GM12801 (cell line): Measurements from ENCODE around the gene PIK3C2B.

Experiments used
- TF ChIP-seq, protein P1 (sequence below): IDR thresholded peaks from one replicate; pipeline ENCODE4 v1.5.1; 2011; ENCODE audit warnings: control low read depth; ENCODE audit not compliant: insufficient read length; ENCODE audit errors: extremely low read depth

Gene PIK3C2B

DNA sequence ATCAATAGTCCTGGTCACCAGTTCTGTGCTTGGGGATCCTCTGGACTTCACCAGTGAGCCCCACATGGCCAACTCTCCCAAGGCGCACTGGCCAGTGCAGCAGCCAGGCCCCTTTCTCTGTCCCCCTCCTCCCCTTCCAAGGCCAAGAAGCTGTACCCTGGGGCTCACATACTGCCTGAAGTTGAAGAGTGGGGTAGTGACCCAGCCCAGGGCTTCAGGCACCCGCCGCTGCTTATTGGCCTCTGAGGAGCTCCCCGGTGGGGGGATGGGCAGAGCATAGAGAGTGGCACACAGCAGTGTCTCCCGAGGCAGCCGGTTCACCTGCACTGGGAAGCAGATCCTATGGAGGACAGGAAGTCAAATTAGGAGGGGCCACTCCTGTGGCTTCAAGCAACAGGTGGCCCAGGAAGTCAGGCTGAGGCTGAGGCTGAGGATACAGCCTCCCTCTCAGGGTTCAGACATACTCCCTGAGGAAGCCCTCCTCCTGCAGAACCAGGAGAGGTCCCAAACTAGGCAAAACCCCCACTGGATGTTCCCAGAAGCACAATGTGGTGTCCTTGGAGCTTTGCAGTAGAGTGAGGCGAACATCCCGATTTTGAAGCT, 44.8 kb downstream of the PIK3C2B start:
- TF ChIP-seq, protein P1, sequence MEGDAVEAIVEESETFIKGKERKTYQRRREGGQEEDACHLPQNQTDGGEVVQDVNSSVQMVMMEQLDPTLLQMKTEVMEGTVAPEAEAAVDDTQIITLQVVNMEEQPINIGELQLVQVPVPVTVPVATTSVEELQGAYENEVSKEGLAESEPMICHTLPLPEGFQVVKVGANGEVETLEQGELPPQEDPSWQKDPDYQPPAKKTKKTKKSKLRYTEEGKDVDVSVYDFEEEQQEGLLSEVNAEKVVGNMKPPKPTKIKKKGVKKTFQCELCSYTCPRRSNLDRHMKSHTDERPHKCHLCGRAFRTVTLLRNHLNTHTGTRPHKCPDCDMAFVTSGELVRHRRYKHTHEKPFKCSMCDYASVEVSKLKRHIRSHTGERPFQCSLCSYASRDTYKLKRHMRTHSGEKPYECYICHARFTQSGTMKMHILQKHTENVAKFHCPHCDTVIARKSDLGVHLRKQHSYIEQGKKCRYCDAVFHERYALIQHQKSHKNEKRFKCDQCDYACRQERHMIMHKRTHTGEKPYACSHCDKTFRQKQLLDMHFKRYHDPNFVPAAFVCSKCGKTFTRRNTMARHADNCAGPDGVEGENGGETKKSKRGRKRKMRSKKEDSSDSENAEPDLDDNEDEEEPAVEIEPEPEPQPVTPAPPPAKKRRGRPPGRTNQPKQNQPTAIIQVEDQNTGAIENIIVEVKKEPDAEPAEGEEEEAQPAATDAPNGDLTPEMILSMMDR: no peak

DNA sequence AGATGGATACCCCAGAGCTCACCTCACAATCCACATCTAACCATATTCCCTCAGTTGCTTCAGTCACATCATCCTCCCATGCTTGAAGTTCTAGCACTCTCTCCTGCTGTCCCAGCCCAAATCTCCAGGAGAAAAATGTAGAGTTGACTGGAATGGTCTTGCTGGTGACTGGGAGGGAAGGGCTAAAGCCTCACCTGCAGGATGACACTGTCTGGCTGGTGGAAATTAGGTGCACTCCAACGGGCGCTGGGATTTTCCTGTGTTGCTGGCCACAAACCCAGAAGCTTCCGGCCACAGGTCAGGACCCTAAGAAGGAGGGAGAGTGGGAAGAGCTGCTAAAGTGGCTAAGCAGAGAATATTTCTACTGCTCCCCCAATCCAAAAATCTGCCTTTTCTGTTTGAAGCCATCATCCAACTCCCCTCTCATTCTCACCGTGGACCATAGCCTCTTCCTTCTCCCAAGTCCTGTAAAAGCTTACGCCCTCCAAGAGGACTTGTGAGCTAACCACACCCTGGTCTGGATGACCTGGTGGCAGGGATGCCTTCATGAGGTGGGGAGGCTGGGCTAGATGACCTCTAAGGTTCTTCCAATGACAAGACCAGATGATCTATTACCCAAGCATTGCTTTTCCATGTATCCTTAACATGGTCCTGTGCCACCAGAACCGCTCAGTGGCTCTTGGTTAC, 45.5 kb downstream of the PIK3C2B start:
- TF ChIP-seq, protein P1: no peak

DNA sequence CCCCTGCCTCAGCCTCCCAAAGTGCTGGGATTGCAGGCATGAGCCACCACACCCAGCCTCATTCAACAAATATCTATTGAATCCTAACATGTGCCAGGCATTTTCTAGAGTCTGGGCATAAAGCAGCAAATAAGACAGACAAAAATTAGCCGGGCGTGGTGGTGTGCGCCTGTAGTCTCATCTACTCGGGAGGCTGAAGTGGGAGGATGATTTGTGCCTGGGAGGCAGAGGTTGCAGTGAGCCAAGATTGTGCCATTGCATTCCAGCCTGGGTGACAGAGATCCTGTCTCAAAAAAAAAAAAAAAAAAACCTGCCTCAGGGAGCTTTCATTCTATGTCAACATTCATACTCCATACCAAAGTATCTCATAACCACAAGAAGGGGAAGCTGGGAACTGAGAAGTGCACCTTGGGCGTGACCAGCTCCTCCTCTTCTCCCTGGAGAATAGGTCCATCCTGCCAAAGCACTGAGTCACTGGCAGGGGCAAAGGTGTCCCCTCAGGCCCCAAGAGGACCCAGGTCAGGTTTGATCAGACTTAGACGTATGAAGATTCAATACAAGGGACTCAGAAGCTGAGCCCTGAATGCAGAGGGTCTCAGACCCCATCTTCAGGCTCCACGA, 46.2 kb downstream of the PIK3C2B start:
- TF ChIP-seq, protein P1: no peak

DNA sequence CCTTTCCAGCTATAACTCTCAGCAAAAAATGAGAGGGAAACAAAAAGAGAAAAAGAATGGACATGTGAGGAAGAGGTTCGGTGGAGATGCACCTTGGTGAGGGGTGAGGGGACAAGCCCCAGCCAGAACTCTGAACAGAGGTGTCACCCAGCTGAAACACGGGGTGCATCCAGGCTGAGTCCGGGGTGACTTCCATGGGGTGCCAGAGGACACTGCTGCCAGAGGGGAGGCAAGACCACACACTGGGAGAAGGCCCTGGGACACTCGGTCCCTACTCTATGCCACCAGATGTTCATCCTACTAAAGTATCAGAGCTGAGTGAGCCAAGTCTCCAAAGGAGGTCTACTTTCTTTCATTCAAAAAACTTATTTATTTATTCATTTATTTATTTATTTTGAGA, 46.9 kb downstream of the PIK3C2B start:
- TF ChIP-seq, protein P1: no peak

DNA sequence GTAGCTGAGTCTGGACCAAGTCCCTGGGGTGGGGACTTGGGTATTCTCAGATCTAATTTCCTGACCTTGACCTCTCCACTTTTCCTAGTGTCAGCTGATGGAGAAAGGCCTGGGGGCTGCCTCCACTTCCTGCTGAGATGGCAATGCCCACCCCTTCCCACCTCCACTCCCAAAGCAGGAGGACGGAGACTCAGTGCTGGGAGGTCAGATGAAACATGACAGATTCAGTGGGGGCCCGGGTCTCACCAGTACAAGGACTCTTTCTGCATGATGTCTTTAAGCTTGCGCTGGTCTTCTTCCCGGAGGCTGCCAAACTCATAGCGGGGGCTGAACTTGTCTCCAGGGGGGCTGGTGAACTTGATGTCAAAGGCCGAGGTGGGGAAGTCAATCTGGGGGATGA, 47.4 kb downstream of the PIK3C2B start:
- TF ChIP-seq, protein P1: no peak

DNA sequence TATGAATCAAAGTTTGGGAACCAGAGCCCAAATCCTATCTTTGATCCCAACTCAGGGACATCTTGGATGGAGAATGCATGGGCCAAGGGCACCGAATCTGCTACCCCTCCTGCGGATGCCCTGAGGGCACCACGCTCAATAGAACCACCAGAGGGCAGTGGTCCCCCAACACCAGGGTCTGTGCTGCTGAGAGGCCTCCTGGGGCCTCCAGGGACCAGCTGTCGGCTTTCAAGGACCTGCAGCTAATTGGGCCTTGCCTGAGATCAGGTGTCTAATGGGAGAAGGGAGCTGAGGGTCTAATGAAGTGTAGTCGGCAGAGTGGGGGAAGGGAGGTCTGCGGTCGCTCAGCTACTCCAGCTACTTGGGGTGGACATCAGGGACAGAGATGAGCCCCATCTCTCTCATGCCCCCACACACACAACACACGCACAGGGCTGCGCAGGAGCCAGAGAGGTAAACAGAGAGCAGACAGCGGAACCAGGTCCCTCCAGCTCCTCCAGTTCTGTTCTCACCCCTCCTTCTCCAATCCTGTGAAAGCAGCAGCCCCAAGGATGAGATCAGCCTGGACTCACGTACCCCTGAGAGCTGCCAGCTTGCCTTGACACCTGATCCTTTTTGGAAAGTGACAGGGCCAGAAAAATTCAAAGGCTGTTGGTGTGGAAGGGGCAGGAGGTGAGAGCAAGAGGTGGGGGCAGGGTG, 48.0 kb downstream of the PIK3C2B start:
- TF ChIP-seq, protein P1: no peak

DNA sequence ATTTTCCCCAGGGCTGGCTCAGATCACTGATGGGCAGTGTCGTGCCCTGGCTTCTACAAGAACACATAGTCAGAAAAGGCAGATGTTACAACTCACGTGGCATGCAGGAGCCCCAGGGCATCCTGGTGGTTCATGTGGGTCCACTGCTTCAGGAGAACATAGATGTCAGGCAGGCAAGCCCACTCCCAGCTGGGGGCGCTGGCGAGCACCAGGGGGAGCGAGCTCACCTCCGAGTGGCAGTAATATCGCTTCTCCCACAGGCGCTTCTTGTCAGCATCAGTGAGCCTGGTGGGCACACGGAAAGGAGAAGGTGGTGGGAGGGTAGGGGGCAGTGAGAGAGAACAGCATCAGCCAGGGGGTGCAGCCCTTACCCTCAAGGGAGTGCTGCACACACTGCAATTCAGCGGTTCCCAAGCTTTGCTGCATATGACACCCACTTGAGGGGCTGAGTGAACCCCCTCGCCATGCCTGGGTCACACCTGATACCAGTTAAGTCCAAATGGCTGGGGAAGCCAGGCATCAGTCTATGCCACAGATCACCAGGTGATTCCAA, 48.7 kb downstream of the PIK3C2B start:
- TF ChIP-seq, protein P1: no peak
